Osteoblast (primary cell): ENCODE measurements around the gene NOTUM. TPM values are rescaled to one million over a fixed set of nuclear protein-coding genes. Genes with fewer than 3 reads are reported as not detected.

Experiments used
- DNase-seq: peaks from one replicate; pipeline ENCODE4 v3.0.0; 2011; ENCODE audit warnings: low spot score, mixed read lengths; ENCODE audit not compliant: insufficient read length; ENCODE audit errors: missing footprints
- H2AFZ ChIP-seq: 2 replicates; pipeline ENCODE4 v1.6.0; 2011; ENCODE audit warnings: mild to moderate bottlenecking, low read length
- H3K27ac ChIP-seq: 2 replicates; pipeline ENCODE4 v1.5.1; 2011; ENCODE audit warnings: mild to moderate bottlenecking, low read depth, low read length, moderate library complexity
- H3K27me3 ChIP-seq: 2 replicates; pipeline ENCODE4 v1.6.0; 2012; ENCODE audit warnings: mild to moderate bottlenecking, control low read depth, inconsistent platforms, low read length, moderate library complexity; ENCODE audit not compliant: insufficient read depth
- H3K36me3 ChIP-seq: 2 replicates; pipeline ENCODE4 v1.5.1; 2011; ENCODE audit warnings: mild to moderate bottlenecking, low read length, control low read depth, moderate library complexity; ENCODE audit not compliant: insufficient read depth
- H3K4me1 ChIP-seq: 2 replicates; pipeline ENCODE4 v1.5.1; 2011; ENCODE audit warnings: mild to moderate bottlenecking, low read length, control low read depth, moderate library complexity; ENCODE audit not compliant: insufficient read depth
- H3K4me2 ChIP-seq: 2 replicates; pipeline ENCODE4 v1.6.0; 2011; ENCODE audit warnings: mild to moderate bottlenecking, low read length; ENCODE audit not compliant: insufficient read depth
- H3K4me3 ChIP-seq: fragments of 200-600 bp; sonication (generic); 3 replicates; pipeline ENCODE4 v1.5.1; 2012; ENCODE audit warnings: mild to moderate bottlenecking, low read length, inconsistent platforms; ENCODE audit not compliant: insufficient read depth
- H3K79me2 ChIP-seq: 2 replicates; pipeline ENCODE4 v1.6.0; 2012; ENCODE audit warnings: mild to moderate bottlenecking, low read length, control low read depth, inconsistent platforms; ENCODE audit not compliant: insufficient read depth
- H3K9me3 ChIP-seq: 2 replicates; pipeline ENCODE4 v1.5.1; 2011; ENCODE audit warnings: low read depth, low read length, control low read depth
- H4K20me1 ChIP-seq: 2 replicates; pipeline ENCODE4 v1.6.0; 2012; ENCODE audit warnings: mild to moderate bottlenecking, low read length, control low read depth; ENCODE audit not compliant: insufficient read depth
- total RNA-seq: library from RNA; depleted of rRNA; stranded (reverse); fragments of >200 nt; gene quantifications from 2 replicates; pipeline ENCODE4 v1.2.3, GENCODE V29; 2012
- TF ChIP-seq, protein P1 (sequence below): IDR thresholded peaks from 2 replicates; pipeline ENCODE4 v1.5.1; 2011; ENCODE audit warnings: mild to moderate bottlenecking, low read depth, low read length, moderate library complexity; ENCODE audit errors: extremely low read depth

Gene NOTUM
- total RNA-seq, 1 donor = 0.72 TPM

DNA sequence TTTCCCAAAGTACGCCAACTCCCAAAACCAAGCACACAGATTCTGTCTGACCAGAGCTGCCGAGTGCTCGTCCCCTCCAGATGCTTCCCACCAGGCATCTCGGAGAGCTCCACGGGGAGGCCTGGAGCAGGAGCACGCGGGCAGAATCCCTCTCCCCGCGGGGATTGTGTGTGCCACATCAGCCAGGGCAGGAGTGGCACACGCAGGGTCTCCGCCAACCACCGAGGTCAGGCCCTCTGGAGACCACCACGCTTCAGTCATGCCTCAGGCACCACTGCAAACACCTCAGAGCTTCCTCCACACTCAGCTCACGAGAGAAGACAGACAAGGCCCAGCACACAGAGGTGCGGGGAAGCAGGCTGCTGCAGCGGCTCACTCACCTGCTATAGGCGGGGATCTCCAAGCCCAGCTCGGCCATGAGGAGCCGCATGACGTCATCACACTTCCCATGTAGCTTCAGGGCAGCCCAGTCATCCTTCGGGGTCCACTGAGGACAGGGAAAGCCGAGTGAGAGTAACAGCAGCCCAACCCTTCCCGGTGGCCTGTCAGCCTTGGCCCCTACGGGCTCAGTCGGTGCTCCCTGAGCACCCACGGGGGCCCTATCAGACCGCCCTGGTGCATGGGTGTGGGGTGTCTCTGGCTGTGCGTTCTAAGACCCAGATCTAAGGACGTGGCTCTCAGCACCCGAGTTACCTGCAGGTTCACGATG lies 47.4 kb downstream of the NOTUM start:
- no peaks in the 10 kb centered on the region for H3K9me3 ChIP-seq
- H3K4me2 ChIP-seq = no peak overlapping the region
- H2AFZ ChIP-seq = no peak overlapping the region
- peaks cover 22% of the 10 kb centered on the region for H3K4me1 ChIP-seq
- H3K79me2 ChIP-seq = peaks cover 51% of the 10 kb centered on the region
- H3K4me3 ChIP-seq = no peak overlapping the region
- no peaks in the 10 kb centered on the region for H3K27me3 ChIP-seq
- peaks cover 47% of the 10 kb centered on the region for H4K20me1 ChIP-seq
- TF ChIP-seq, protein P1, sequence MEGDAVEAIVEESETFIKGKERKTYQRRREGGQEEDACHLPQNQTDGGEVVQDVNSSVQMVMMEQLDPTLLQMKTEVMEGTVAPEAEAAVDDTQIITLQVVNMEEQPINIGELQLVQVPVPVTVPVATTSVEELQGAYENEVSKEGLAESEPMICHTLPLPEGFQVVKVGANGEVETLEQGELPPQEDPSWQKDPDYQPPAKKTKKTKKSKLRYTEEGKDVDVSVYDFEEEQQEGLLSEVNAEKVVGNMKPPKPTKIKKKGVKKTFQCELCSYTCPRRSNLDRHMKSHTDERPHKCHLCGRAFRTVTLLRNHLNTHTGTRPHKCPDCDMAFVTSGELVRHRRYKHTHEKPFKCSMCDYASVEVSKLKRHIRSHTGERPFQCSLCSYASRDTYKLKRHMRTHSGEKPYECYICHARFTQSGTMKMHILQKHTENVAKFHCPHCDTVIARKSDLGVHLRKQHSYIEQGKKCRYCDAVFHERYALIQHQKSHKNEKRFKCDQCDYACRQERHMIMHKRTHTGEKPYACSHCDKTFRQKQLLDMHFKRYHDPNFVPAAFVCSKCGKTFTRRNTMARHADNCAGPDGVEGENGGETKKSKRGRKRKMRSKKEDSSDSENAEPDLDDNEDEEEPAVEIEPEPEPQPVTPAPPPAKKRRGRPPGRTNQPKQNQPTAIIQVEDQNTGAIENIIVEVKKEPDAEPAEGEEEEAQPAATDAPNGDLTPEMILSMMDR = no peak
- no peak overlapping the region for H3K27ac ChIP-seq
- no peak for DNase-seq
- peaks cover 47% of the 10 kb centered on the region for H3K36me3 ChIP-seq

DNA sequence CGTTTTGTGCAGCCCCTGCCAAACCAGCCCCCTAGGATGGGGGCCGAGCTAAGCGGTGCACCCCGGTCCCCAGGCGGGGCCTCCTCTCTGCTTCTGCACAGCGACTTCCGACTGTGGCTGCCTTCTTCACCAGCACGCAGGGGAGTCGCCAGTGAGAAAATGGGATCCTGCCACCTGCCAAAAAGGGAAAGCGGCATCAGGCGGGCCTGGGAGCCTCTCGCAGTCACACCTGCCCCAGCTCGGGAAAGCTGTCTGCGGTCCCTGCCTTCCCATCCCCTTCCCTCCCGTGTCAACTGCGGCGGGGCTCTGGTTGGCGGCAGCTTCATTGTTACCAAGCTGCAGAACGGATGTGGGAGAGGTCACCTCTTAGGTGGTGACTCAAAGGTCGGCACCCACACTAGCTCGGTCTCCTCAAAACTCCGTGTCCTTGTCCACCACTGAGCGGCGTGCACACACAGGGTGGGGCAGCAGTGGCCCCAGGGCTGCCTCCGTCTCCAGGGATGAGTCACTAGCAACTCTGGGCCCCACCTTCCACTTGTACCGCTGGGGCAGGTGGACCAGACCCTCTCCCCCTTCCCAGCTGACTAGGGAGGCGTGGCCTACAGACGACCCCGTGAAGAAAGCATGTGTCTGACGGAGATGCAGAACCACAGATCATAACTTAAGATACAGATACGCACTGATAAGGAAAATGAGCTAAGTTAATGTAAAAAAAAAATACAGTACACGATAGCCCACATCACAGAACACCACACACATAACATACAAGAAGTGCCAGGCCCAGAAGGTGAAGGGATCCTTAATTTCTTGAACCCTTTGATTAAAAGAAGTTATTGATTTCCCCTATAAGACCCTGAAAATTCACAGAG lies 48.3 kb downstream of the NOTUM start:
- TF ChIP-seq, protein P1 = no peak
- peaks cover 20% of the 10 kb centered on the region for H3K4me1 ChIP-seq
- no peak overlapping the region for H3K4me2 ChIP-seq
- no peak overlapping the region for H3K4me3 ChIP-seq
- no peak overlapping the region for H2AFZ ChIP-seq
- peaks cover 44% of the 10 kb centered on the region for H4K20me1 ChIP-seq
- no peaks in the 10 kb centered on the region for H3K27me3 ChIP-seq
- H3K36me3 ChIP-seq = peaks cover 47% of the 10 kb centered on the region
- no peak for DNase-seq
- peaks cover 44% of the 10 kb centered on the region for H3K79me2 ChIP-seq
- H3K27ac ChIP-seq = no peak overlapping the region
- H3K9me3 ChIP-seq = no peaks in the 10 kb centered on the region

DNA sequence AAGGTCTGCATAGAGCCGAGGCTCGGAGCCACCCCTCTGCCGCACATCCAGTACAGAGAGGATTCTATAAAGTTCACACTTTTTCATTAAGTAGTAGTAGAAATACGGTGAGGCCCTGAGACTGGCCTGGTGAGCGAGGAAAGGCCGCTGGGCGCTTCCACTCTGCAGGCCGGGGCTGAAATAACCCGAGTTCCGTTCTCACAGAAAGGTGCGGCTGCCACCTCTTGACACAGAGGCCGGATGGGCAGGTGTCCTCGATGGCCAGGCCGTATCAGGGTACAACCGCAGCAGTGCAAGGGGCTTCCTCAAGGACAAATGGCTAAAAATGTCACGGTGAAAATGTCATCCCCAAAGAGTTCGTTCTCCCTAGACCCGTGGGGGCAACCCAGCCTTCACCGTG lies 49.0 kb downstream of the NOTUM start:
- Histone ChIP-seq H3K27me3 (no peaks in the 10 kb centered on the region), H3K4me1 (peaks cover 14% of the 10 kb centered on the region), H3K79me2 (peaks cover 37% of the 10 kb centered on the region), H3K4me2 (no peak overlapping the region), H3K27ac (no peak overlapping the region), H3K4me3 (no peak overlapping the region), H4K20me1 (peaks cover 38% of the 10 kb centered on the region), H2AFZ (no peak overlapping the region), H3K36me3 (peaks cover 47% of the 10 kb centered on the region), H3K9me3 (no peaks in the 10 kb centered on the region)
- no peak for DNase-seq
- TF ChIP-seq, protein P1 = no peak
